H1 (cell line): Measurements from ENCODE around the gene TMOD4. TPM values are rescaled to one million over a fixed set of nuclear protein-coding genes. Genes with fewer than 3 reads are reported as not detected.

Experiments
- ATF2 ChIP-seq: IDR thresholded peaks from 2 replicates; pipeline ENCODE4 v1.6.1; 2012; ENCODE audit warnings: low read length, inconsistent platforms
- CREB1 ChIP-seq: IDR thresholded peaks from 2 replicates; pipeline ENCODE4 v1.6.1; 2012; ENCODE audit warnings: inconsistent platforms
- CTCF ChIP-seq, 3 experiments: IDR thresholded peaks; 1 replicate in 2 of 3; 2 replicates in 1 of 3; pipeline versions ENCODE4 v1.5.1 to v1.6.1; 2011; ENCODE audit warnings: low read length in 3 of 3, mild to moderate bottlenecking in 3 of 3, inconsistent platforms in 2 of 3, low read depth in 1 of 3, moderate library complexity in 1 of 3; ENCODE audit not compliant: insufficient read depth in 1 of 3; ENCODE audit errors: control extremely low read depth in 1 of 3
- EP300 ChIP-seq, 2 experiments: IDR thresholded peaks; 1 replicate in 1 of 2; 2 replicates in 1 of 2; pipeline ENCODE4 v1.6.1; 2011 to 2012; ENCODE audit warnings: low read depth in 2 of 2, low read length in 2 of 2, mild to moderate bottlenecking in 2 of 2, borderline replicate concordance in 1 of 2, inconsistent platforms in 1 of 2, moderate library complexity in 1 of 2
- GABPA ChIP-seq: IDR thresholded peaks from 2 replicates; pipeline ENCODE4 v1.6.1; 2011; ENCODE audit warnings: mild to moderate bottlenecking, low read length, moderate library complexity, borderline replicate concordance; ENCODE audit not compliant: insufficient read depth
- NANOG ChIP-seq: IDR thresholded peaks from 2 replicates; pipeline ENCODE4 v1.6.1; 2011; ENCODE audit warnings: low read length, low read depth, mild to moderate bottlenecking, inconsistent platforms; ENCODE audit not compliant: insufficient read depth, poor library complexity, severe bottlenecking
- PHF8 ChIP-seq: fragments of 200-600 bp; sonication (generic); conservative IDR thresholded peaks from 2 replicates; pipeline ENCODE4 v1.7.1; 2012; ENCODE audit warnings: low read depth, mild to moderate bottlenecking, inconsistent platforms, low read length, moderate library complexity
- POLR2A ChIP-seq, 2 experiments: IDR thresholded peaks; 1 replicate in 1 of 2; 2 replicates in 1 of 2; pipeline ENCODE4 v1.6.1; 2011; ENCODE audit warnings: low read depth in 2 of 2, low read length in 2 of 2, mild to moderate bottlenecking in 2 of 2; ENCODE audit errors: control extremely low read depth in 1 of 2
- POLR2AphosphoS5 ChIP-seq: IDR thresholded peaks from 2 replicates; pipeline ENCODE4 v1.6.1; 2011; ENCODE audit warnings: low read depth, low read length
- SIN3A ChIP-seq, 2 experiments: IDR thresholded peaks in 1 of 2; conservative IDR thresholded peaks in 1 of 2; 2 replicates each; pipeline ENCODE4 v1.6.1; 2011 to 2012; ENCODE audit warnings: low read length in 2 of 2, improper control_type of control experiment in 1 of 2, low read depth in 1 of 2, mild to moderate bottlenecking in 1 of 2
- SIX5 ChIP-seq: IDR thresholded peaks from 2 replicates; pipeline ENCODE4 v1.6.1; 2011; ENCODE audit warnings: mild to moderate bottlenecking, low read depth, low read length
- SP4 ChIP-seq: IDR thresholded peaks from 2 replicates; pipeline ENCODE4 v1.6.1; 2012; ENCODE audit warnings: low read length, inconsistent platforms
- SRF ChIP-seq: IDR thresholded peaks from 2 replicates; pipeline ENCODE4 v1.6.1; 2011; ENCODE audit warnings: mild to moderate bottlenecking, low read depth, low read length, moderate library complexity
- TAF1 ChIP-seq: IDR thresholded peaks from 2 replicates; pipeline ENCODE4 v1.6.1; 2011; ENCODE audit warnings: mild to moderate bottlenecking, low read depth, low read length
- TBP ChIP-seq: IDR thresholded peaks from 2 replicates; pipeline ENCODE4 v1.6.1; 2011; ENCODE audit warnings: low read depth, low read length, improper control_type of control experiment
- YY1 ChIP-seq: IDR thresholded peaks from 2 replicates; pipeline ENCODE4 v1.6.1; 2011; ENCODE audit warnings: low read depth, mild to moderate bottlenecking, low read length
- ZNF274 ChIP-seq: IDR thresholded peaks from 2 replicates; pipeline ENCODE4 v1.7.0; 2012; ENCODE audit warnings: low read length, borderline replicate concordance; ENCODE audit errors: extremely low read depth
- polyA plus RNA-seq, 7 experiments: library from polyadenylated mRNA; depleted of rRNA in 3 of 7; stranded (reverse) in 5 of 7; unstranded in 2 of 7; fragments of >200 nt in 5 of 7; fragments of 200-250 nt in 2 of 7; gene quantifications; 1 replicate in 5 of 7; 2 replicates in 1 of 7; 4 replicates in 1 of 7; pipeline versions ENCODE4 v1.2.1 to v1.2.3, GENCODE V29; 2011 to 2013; ENCODE audit warnings: missing spikeins in 2 of 7, mixed read lengths in 2 of 7
- total RNA-seq: library from RNA; stranded (reverse); fragmentation: NEBNext Ultra II Directional; extraction: Animal tissue kit (Norgen Biotek cat#: 25700); gene quantifications from 2 replicates; pipeline ENCODE4 v1.2.1, GENCODE V29; 2021
- TF ChIP-seq, protein P1 (sequence below): IDR thresholded peaks from 2 replicates; pipeline ENCODE4 v1.6.1; 2012; ENCODE audit warnings: inconsistent platforms

TMOD4 gene
- total and polyA plus RNA-seq, 2 of the 8 experiments (the other 6 are each of a cell fraction or from before 2014, with no cell fraction given), result 0.42 TPM; not detected in 1

DNA sequence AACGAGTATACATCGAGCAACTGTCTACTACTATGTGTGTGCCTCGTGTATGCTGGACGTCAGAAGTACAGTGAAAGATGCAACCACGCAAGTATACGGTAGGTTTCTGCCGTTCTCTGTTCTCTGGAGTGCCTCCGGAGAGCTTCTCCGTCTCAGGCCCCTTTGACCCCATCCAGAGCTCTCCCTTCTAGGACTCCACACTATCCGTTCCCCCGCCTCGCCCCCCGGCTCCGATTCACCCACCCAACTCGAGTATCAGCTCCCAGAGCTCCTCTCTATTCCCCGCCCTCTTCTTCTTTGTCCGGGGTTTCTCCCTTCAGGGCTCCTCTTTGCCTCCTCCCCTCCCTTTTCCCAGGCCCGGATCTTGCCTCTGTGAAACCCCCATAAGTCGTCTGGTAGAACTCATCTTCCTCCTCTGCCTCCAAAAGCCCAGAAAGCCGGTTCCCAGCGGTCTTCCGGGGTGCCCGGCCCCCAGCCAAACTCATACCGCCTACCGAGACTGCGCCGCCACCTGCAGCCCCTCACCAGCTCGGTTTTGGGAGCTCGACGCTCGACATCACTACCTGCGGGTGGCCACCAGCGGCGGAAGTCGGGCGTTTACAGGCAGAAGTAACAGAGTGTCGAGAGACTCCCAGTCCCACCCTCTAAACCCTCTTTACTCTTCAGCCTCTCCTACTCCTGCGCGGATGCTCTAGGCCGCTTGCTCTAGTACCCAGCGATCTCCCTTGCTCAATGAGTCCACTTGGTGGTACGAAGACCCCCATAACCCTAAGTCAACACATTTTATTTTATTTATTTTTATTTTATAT, 14.1 kb upstream of the TMOD4 start, which contains the start of gene VPS72 (continued):
- peak; percentile 63; the same call in 1 of the 2 replicates for TF ChIP-seq ATF2
- peak; percentile 91 for TF ChIP-seq TBP
- TF ChIP-seq, protein P1, sequence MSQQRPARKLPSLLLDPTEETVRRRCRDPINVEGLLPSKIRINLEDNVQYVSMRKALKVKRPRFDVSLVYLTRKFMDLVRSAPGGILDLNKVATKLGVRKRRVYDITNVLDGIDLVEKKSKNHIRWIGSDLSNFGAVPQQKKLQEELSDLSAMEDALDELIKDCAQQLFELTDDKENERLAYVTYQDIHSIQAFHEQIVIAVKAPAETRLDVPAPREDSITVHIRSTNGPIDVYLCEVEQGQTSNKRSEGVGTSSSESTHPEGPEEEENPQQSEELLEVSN, result 0 out of 2 replicates have a peak, but pooled peaks have one; percentile 43
- peak; percentile 13; the same call in 1 of the 2 replicates for TF ChIP-seq SIX5
- peak; percentile 98 for TF ChIP-seq SRF
- TF ChIP-seq CTCF (IDR thresholded peaks at IDR 0.05; ENCODE audit: control extremely low read depth in 1 of 3, insufficient read depth in 1 of 3, low read depth in 1 of 3, low read length in 3 of 3), result no peak
- TF ChIP-seq TAF1, result peak; percentile 96
- peak; percentile 97 for TF ChIP-seq PHF8
- peak; percentile 82; the same call in 1 of the 2 replicates for TF ChIP-seq POLR2AphosphoS5
- TF ChIP-seq POLR2A (IDR thresholded peaks at IDR 0.05; ENCODE audit: control extremely low read depth in 1 of 2, low read depth in 2 of 2, low read length in 2 of 2), result peak; percentile 75 to 89
- TF ChIP-seq SIN3A (conservative IDR thresholded peaks at IDR 0.05 in 1 of 2, IDR thresholded peaks at IDR 0.05 in 1 of 2; ENCODE audit: low read depth in 1 of 2, low read length in 2 of 2), result peak; percentile 81 to 95
- TF ChIP-seq CREB1, result peak; percentile 66
- no peak for TF ChIP-seq ZNF274
- 0 out of 2 replicates have a peak, but pooled peaks have one; percentile 70 for TF ChIP-seq SP4
- TF ChIP-seq EP300 (IDR thresholded peaks at IDR 0.05; ENCODE audit: borderline replicate concordance in 1 of 2, low read depth in 2 of 2, low read length in 2 of 2), result peak in 1 of 2 experiments; percentile 72; a peak in 2 of 3 replicates
- TF ChIP-seq GABPA, result peak; percentile 70; the same call in 1 of the 2 replicates
- TF ChIP-seq NANOG, result peak; percentile 54
- peak; percentile 83 for TF ChIP-seq YY1
